Measurements from ENCODE around the gene MBOAT7. TPM values are rescaled to one million over a fixed set of nuclear protein-coding genes. Genes with fewer than 3 reads are reported as not detected.

Gene MBOAT7
- polyA plus RNA-seq, 1 of the 3 experiments (the other 2 are of a cell fraction), result 80.8 TPM

GRCh38 chr19:54133312-54133956 lies 55.9 kb downstream of the MBOAT7 start:
- no peak overlapping the region for H2AFZ ChIP-seq (ENCODE audit: low read depth)
- no peak overlapping the region for H3K4me3 ChIP-seq (ENCODE audit: low read depth in 2 of 2, low read length in 1 of 2)
- TF ChIP-seq EP300 (IDR thresholded peaks at IDR 0.05; ENCODE audit: borderline replicate concordance in 1 of 2, low read depth in 1 of 2, low read length in 1 of 2), result no peak
- no peak for TF ChIP-seq MXI1 (IDR thresholded peaks at IDR 0.05; ENCODE audit: low read depth, low read length)
- no peak for TF ChIP-seq YY1 (IDR thresholded peaks at IDR 0.05; ENCODE audit: low read depth)
- no peaks in the 10 kb centered on the region for H3F3A ChIP-seq (replicated peaks; ENCODE audit: insufficient read depth)
- peaks cover 9% of the 10 kb centered on the region for H3K79me2 ChIP-seq (ENCODE audit: insufficient read depth)
- H3K27me3 ChIP-seq (ENCODE audit: insufficient read depth), result no peaks in the 10 kb centered on the region
- no peak overlapping the region for H3K9ac ChIP-seq
- no peaks in the 10 kb centered on the region for H3K9me2 ChIP-seq
- H3K4me2 ChIP-seq, result no peak overlapping the region
- peaks cover 0 to 9% of the 10 kb centered on the region in 2 experiments; a peak in 1 of 4 replicates for H3K4me1 ChIP-seq (ENCODE audit: control insufficient read depth in 1 of 2, insufficient read depth in 2 of 2, low read depth in 1 of 2, low read length in 1 of 2)
- H3K36me3 ChIP-seq (replicated peaks in 1 of 2; ENCODE audit: control insufficient read depth in 1 of 2, insufficient read depth in 2 of 2, low read length in 1 of 2), result peaks cover 0 to 22% of the 10 kb centered on the region in 2 experiments
- POLR2A ChIA-PET, result no interaction called here
- no peak for DNase-seq
- WGBS (ENCODE audit: low lambda C conversion rate), result 87% methylated on average over 8 of the region's 10 CpGs
- no peak overlapping the region for H3K27ac ChIP-seq (ENCODE audit: low read depth in 2 of 2, low read length in 1 of 2)
- peaks cover under 1% of the 10 kb centered on the region; the same call in 1 of the 2 replicates for H4K20me1 ChIP-seq (ENCODE audit: insufficient read depth)
- CTCF ChIA-PET, result no interaction called here
- H3K9me3 ChIP-seq, result no peaks in the 10 kb centered on the region

DNA sequence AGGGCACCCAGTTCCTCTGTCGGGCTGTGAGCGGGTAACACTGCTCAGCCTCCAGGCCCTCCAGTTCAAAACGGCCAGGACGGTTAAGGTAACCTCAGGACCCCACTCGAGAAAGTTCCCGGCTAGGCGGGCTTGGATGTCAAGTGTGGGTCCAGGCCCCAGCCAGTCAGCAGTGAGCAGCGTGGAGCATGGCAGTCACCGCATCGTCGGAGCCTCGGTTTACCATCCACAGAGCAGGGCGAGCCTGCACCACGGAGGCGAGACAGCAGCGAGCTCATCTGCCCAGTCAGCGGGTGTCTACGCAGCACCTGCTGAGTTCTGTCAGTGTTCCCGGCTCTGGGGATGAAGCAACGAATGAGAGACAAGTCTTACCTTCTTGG lies 59.8 kb downstream of the MBOAT7 start:
- H4K20me1 ChIP-seq (ENCODE audit: insufficient read depth), result no peaks in the 10 kb centered on the region
- no peaks in the 10 kb centered on the region for H3K4me1 ChIP-seq (ENCODE audit: control insufficient read depth in 1 of 2, insufficient read depth in 2 of 2, low read depth in 1 of 2, low read length in 1 of 2)
- ChIA-PET POLR2A (no interaction called here), CTCF (no interaction called here)
- no peaks in the 10 kb centered on the region for H3K79me2 ChIP-seq (ENCODE audit: insufficient read depth)
- H3K4me3 ChIP-seq (ENCODE audit: low read depth in 2 of 2, low read length in 1 of 2), result no peak overlapping the region
- peaks cover 0 to 54% of the 10 kb centered on the region in 2 experiments for H3K36me3 ChIP-seq (replicated peaks in 1 of 2; ENCODE audit: control insufficient read depth in 1 of 2, insufficient read depth in 2 of 2, low read length in 1 of 2)
- no peaks in the 10 kb centered on the region for H3K9me3 ChIP-seq
- TF ChIP-seq TEAD4 (IDR thresholded peaks at IDR 0.05; ENCODE audit: borderline replicate concordance, insufficient read depth), result no peak
- TF ChIP-seq, protein P1, sequence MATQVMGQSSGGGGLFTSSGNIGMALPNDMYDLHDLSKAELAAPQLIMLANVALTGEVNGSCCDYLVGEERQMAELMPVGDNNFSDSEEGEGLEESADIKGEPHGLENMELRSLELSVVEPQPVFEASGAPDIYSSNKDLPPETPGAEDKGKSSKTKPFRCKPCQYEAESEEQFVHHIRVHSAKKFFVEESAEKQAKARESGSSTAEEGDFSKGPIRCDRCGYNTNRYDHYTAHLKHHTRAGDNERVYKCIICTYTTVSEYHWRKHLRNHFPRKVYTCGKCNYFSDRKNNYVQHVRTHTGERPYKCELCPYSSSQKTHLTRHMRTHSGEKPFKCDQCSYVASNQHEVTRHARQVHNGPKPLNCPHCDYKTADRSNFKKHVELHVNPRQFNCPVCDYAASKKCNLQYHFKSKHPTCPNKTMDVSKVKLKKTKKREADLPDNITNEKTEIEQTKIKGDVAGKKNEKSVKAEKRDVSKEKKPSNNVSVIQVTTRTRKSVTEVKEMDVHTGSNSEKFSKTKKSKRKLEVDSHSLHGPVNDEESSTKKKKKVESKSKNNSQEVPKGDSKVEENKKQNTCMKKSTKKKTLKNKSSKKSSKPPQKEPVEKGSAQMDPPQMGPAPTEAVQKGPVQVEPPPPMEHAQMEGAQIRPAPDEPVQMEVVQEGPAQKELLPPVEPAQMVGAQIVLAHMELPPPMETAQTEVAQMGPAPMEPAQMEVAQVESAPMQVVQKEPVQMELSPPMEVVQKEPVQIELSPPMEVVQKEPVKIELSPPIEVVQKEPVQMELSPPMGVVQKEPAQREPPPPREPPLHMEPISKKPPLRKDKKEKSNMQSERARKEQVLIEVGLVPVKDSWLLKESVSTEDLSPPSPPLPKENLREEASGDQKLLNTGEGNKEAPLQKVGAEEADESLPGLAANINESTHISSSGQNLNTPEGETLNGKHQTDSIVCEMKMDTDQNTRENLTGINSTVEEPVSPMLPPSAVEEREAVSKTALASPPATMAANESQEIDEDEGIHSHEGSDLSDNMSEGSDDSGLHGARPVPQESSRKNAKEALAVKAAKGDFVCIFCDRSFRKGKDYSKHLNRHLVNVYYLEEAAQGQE (IDR thresholded peaks at IDR 0.05; ENCODE audit: low read depth, low read length), result no peak
- no peak for TF ChIP-seq FOXJ3 (CRISPR knock-in tag; IDR thresholded peaks at IDR 0.05)
- TF ChIP-seq, protein P2, sequence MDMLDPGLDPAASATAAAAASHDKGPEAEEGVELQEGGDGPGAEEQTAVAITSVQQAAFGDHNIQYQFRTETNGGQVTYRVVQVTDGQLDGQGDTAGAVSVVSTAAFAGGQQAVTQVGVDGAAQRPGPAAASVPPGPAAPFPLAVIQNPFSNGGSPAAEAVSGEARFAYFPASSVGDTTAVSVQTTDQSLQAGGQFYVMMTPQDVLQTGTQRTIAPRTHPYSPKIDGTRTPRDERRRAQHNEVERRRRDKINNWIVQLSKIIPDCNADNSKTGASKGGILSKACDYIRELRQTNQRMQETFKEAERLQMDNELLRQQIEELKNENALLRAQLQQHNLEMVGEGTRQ (IDR thresholded peaks at IDR 0.05; ENCODE audit: borderline replicate concordance, low read depth, low read length), result no peak
- no peak for TF ChIP-seq SIN3A (IDR thresholded peaks at IDR 0.05; ENCODE audit: borderline replicate concordance, low read depth, low read length)
- no peak for TF ChIP-seq TAF1 (IDR thresholded peaks at IDR 0.05; ENCODE audit: borderline replicate concordance, low read depth, low read length)
- no peak for TF ChIP-seq FOXM1 (IDR thresholded peaks at IDR 0.05; ENCODE audit: low read depth)
- TF ChIP-seq, protein P3, sequence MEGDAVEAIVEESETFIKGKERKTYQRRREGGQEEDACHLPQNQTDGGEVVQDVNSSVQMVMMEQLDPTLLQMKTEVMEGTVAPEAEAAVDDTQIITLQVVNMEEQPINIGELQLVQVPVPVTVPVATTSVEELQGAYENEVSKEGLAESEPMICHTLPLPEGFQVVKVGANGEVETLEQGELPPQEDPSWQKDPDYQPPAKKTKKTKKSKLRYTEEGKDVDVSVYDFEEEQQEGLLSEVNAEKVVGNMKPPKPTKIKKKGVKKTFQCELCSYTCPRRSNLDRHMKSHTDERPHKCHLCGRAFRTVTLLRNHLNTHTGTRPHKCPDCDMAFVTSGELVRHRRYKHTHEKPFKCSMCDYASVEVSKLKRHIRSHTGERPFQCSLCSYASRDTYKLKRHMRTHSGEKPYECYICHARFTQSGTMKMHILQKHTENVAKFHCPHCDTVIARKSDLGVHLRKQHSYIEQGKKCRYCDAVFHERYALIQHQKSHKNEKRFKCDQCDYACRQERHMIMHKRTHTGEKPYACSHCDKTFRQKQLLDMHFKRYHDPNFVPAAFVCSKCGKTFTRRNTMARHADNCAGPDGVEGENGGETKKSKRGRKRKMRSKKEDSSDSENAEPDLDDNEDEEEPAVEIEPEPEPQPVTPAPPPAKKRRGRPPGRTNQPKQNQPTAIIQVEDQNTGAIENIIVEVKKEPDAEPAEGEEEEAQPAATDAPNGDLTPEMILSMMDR (IDR thresholded peaks at IDR 0.05), result no peak
- no peak overlapping the region for H3K27ac ChIP-seq (ENCODE audit: low read depth in 2 of 2, low read length in 1 of 2)
- H3F3A ChIP-seq (replicated peaks; ENCODE audit: insufficient read depth), result no peaks in the 10 kb centered on the region
- H2AFZ ChIP-seq (ENCODE audit: low read depth), result no peak overlapping the region
- no peaks in the 10 kb centered on the region for H3K27me3 ChIP-seq (ENCODE audit: insufficient read depth)
- no peaks in the 10 kb centered on the region for H3K9me2 ChIP-seq
- H3K9ac ChIP-seq, result no peak overlapping the region
- WGBS (ENCODE audit: low lambda C conversion rate), result 93% methylated on average over 19 of the region's 20 CpGs
- no peak overlapping the region for H3K4me2 ChIP-seq
- DNase-seq, result no peak

Measured in SK-N-SH (cell line).